Activated effector memory CD4-positive, alpha-beta T cell treated with Interleukin-2 at 50 U/mL for 16 hours (primary cell): ENCODE data around the gene RRN3.
"Not testable (repeated sequence)": the region's sequence is repeated elsewhere in the genome, so short reads cannot be mapped to it uniquely, and the experiment has no call there.

Experiments
- DNase-seq: peaks from one replicate; pipeline ENCODE4 v3.0.0-alpha.2; 2020

RRN3 gene

GRCh38 chr16:15093955-15094827 is at the start of gene RRN3:
RRN3 (minus strand) TSS chr16:15094272; CDS start chr16:15094233, 39 bp downstream.
- peak; percentile 76 for DNase-seq

GRCh38 chr16:15143601-15144091 is 49.6 kb upstream of the RRN3 start:
- DNase-seq = not testable (repeated sequence)

DNA sequence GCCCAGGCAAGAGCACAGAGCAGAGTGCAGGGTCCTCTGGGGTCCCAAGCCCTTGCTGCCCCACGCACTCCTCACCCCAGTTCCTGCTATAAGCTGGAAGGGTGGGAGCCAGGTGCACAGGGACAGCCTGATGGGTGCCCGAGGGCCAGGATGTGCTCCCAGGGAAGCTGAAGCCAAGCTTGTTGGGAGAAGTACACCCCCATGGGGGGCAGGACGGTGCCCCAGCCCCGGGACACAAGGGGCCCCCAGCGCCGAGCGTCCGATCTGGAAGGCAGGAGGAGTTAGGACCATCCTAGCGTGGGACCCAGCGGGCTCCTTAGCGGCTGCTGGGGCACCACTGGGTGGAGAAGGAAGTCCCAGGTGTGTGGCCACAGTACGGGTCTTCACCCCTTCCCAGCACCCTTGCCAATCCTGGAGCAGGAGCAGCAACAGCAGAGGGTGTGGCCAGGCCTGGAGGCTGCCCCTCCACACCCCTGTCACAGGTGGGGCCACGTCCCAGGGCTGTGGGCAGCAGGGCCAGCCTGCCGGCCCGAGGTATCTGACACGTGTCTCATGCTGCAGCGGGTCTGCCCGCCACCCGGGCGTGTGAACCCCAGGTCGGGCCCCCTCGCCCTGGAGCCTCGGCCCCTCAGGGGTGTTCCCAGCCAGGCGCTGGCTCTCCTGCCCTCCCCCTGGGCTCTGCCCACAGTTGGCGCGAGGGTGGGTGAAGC is 49.0 kb upstream of the RRN3 start:
- DNase-seq = not testable (repeated sequence)

DNA sequence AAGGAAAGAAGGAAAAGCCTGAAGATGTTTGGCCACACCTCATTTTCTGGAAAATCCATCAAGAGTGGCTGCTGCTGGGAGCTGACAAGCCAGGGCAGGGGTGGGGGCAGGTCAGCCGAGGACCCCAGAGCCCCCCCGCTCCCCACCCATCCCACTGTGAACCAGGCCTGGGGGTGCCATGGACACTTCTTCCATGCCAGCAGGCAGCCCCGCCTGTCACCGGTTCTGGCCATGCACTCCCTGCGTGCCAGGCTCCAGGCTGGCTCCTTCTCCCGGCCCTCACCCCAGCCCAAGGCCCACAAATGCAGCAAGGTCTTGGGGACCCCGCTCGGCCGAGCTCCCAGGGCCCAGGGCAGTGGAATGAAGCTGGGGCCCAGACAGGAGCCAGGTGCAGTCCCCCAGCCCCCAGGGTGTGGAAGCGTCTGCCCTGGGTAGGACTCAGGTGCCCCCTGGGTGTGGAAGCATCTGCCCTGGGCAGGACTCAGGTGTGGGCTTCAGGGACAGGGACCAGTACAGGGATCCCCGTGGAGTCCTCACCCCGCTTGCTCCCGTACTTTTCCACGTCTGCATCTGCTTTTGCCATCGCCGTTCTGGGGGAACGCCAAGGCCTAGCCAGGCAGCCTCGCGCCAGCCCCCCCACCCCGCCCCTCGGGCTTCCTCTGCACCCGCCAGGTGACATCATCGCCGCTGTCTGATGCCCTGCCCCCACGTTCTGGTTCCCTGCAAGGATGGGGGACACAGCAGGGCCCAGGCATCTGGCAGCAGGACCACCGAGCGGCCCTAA is 48.2 kb upstream of the RRN3 start:
- not testable (repeated sequence) for DNase-seq

DNA sequence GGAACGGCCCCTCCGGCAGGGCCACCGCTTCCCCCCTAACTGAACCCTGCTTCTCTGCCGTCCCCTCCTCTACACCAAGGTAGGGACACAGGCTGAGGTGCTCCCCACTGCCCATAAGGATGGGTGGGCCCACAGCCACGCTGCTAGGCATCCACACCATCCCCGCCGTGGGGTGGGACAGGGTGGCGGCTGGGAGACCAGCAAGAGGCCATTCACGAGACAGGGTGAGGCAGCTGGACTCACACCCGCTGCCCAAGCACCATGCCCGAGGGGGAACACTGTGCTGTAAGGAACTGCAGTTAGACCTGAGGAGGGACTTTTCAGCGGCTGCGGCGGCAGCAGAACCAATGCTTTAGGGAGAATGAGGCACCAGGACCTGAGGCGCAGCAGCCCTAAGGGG is 47.5 kb upstream of the RRN3 start:
- DNase-seq = no peak

DNA sequence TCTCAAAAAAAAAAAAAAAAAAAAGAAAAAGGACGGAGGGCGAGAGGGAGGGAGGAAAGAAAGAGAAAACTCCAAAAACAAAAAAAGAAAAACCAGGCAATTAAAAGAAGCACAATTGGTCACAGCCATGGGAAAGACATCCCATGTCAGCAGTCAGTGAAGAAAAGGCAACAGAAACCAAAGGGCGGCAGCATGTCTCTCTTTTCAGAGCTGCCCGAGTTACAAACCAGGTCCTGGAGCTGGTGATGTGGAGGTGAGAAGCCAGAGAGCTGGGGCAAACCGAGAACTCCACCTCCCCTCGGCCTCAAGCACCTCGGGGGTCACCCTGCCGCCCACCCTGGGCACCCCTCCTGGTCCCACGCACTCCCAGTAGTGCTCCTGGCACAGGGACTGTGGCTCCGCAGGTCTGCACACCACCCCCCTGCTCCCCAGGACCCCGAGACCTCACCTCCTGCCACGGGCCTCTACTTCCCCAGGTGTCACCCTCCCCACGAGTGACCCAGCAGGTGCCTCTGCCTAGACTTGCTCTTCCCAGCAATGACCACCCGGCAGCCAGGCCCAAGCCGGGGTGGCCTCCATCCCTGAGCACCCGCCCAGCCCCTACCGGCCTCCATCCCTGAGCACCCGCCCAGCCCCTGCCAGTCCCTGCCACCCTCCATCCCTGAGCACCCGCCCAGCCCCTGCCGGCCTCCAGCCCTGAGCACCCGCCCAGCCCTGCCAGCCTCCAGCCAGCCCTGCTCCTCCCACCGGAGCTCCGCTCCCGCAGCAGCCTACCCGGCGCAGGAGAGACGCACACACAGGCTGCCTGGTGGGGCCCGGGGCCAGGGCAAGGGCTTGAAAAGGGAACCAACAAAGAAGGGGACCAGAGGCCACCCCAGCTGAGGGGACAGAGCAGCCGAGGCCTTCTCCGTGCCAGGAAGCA is 46.6 kb upstream of the RRN3 start:
- not testable (repeated sequence) for DNase-seq

- DNase-seq = not testable (repeated sequence)
Observed at GRCh38 chr16:15137514-15137913, 43.4 kb upstream of the RRN3 start.

- DNase-seq = not testable (repeated sequence)
Observed at GRCh38 chr16:15135483-15136360, 41.6 kb upstream of the RRN3 start.

DNA sequence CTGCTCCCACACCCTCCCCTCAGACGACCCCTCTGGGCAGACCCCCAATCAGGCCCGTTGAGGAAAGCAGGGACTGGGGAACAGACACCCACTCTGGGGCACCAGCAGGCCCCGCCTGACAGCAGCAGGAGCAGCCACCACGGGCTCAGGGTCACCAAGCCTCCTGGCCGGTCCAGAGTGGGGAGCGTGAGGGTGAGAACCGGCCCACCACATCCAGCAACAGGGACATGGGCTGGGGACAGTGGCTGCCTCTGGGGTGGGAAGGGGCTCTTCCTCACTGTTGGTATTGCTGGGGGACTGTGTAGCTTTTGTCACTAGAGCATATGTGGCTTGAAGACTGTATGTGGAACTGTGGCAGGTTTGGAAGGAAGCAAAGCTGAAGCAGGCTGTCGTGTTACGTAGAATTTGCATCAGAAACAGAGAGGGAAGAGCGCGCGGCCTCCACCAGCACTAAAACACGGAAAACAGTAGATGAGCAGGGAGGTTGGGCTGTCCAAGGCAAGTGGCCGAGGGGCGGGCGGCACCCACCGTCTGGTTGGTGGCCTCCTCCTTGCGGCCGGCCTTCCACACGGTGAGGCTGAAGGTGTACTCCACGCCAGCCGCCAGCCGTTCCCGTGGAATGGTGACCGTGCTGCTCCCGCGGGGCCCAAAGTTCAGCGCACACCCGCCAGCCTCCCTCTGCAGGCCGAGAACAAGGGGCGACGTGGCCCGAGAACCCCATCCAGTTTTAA is 40.8 kb upstream of the RRN3 start:
- not testable (repeated sequence) for DNase-seq

GRCh38 chr16:15133554-15133953 is 39.5 kb upstream of the RRN3 start:
- not testable (repeated sequence) for DNase-seq

- DNase-seq = not testable (repeated sequence)
Observed at GRCh38 chr16:15132719-15133428, 38.8 kb upstream of the RRN3 start.

DNA sequence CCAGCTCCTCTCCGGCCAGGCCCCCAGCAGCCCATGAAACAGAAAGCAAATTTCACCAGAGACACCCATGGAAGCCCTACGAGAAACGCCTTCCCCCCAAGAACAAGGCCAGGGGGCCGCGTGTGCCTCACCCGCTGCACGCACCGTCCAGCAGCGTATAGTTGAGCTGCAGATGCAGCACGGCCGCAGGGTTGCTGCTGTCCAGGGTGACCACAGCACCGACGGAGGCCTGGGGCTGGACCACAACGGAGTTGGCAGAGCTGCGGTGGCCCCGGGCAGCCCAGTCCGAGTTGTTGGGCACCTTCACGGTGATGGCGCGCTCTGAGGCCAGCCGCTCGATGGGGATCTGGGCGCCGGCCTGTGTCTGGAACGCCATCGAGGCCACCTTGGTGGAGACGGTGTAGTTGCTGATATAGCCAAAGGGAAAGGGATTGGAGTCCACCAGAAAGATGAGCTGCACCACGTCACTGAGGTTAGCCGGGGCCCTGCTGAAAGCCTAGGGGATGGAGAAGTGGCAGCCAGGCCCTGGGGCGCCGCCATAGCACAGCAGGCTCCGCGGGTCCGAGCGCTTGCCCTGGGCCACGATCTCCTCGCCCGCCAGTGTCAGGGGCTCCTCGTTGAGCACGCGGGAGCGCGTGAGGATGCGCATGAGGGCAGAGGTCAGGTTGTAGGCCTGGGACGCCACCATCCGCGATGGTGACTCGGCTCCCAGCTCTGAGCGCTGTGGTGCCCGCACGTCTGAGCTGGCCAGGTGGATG is 37.0 kb upstream of the RRN3 start:
- DNase-seq = not testable (repeated sequence)

DNA sequence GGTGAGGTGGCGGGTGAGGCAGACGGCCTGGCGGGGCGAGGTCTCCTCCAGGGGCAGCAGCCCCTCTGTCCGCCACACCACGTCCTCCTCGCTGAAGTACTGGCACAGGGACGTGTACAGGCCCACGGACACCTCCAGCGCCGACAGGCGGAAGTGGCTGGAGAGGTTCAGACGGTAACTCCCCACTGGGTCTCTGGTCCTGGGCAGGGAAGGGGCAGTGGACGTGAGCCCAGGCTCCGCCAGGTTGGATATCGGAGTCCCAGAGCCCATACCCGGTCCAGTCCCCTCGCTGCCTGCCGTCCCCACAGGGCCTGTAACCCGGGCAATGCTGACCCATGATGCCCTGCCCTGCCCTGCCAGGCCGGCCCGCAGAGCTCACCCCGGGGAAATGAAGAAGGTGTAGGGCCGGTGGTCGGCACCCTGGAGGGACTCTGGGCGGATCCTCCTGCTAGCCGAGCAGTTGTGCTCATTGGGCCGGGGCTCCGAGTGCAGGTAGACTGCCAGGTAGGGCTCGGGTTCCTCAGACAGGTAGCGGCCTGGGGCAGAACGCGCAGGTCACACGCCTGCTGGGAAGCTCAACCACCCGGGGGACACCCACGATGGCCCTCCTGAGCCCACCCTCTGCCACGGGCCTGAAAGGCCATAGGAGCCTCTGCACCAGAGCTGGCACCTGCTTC is 36.3 kb upstream of the RRN3 start:
- not testable (repeated sequence) for DNase-seq

DNA sequence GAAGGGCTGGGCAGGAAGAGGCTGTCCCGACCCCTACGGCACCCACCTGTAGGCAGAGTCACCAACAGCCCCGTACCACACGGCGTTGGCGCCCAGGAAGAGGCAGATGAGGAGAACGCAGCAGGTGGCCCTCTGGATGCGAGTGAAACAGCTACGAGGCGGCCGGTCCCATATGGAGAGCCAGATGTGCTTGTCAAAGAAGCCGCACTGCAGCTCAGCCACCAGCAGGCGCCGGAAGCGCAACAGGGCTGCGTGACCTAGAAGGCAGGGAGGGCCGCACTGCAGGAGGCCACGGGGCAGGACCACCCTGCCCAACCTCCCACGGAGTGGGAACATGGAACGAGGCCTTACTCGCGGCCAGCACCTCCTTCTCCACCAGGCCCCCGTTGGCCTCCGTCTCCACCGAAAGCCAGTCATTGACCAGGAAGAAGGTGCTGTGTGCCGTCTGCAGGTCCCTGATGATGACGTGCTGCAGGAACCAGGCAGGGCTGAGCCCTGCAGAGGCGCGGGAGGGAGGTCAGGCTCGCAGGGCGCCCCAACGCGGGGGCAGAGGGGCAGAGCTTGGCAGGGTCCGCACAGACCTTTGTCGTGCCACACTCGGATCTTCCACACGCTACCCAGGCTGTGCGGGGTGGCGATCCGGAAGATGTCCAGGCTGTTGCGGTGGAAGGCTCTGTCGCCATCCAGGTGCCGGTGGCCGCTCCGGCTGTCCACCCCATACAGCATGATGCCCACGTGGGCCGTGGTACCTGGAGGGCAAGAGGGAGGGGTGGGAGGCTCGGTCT is 33.8 kb upstream of the RRN3 start:
- DNase-seq = not testable (repeated sequence)

DNA sequence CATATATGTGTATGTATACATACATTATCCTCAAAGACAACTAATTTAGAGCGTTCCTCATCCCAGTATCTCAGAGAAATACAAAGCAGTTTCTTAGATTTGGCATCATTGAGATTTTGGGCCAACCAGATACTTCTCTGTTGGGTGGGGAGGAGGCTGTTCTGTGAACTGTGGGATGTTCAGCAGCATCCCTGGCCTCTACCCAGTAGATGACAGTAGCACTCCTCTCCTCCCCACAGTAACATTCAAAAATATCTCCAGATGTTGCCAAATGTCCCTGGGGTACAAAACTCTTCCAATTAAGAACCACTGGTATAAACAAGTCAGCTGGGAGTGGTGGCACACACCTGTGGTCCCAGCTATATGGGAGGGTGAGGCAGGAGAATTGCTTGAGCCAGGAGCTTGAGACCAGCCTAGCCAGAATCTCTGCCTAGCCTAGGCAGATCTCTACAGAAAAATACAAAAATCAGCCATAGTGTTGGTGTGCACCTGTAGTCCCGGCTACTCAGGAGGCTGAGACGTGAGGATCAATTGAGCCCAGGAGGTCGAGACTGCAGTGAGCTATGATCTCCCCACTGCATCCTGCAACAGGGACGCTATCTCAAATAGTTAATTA is 6.4 kb upstream of the RRN3 start:
- DNase-seq = not testable (repeated sequence)

DNA sequence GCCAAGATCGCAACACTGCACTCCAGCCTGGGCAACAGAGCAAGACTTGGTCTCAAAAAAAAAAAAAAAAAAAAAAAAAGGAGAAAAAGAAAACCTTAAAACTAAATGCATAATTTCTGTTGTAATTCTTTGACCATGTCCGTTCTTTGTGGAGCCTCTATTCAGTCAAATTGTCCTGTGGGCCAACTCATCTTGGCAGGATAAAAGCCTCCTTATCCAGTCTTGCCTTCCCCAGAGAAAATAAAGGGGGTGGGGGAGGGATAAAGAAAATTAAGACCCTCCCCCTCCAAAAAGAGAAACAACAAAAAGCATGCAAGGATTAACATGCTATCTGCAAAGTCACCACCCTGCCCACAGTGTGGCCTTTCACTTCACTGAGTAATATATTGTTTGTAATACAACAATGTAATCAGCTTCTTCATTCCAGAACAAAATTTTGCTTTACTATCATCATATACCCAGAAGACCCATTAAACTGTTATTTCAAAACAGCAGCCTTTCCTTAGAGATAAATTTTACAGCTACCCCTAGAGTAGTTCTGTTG is 5.4 kb upstream of the RRN3 start:
- not testable (repeated sequence) for DNase-seq
